Smooth muscle cell (in vitro differentiated cells): Measurements from ENCODE around the gene TIMM23B. TPM values are rescaled to one million over a fixed set of nuclear protein-coding genes. Genes with fewer than 3 reads are reported as not detected.
"Not testable (repeated sequence)": the region's sequence is repeated elsewhere in the genome, so short reads cannot be mapped to it uniquely, and the experiment has no call there.

Source experiments
- DNase-seq: peaks from one replicate; lab custom pipeline; 2025; ENCODE audit not compliant: unreplicated experiment; lab: John Stamatoyannopoulos, UW
- H2AFZ ChIP-seq: fragments of 200-600 bp; sonication (generic); 2 replicates; pipeline ENCODE4 v1.6.0; 2016; ENCODE audit warnings: antibody characterized with exemption, low read depth, mild to moderate bottlenecking
- H3F3A ChIP-seq: fragments of 200-600 bp; sonication (generic); 2 replicates; pipeline ENCODE4 v1.6.0; 2017; ENCODE audit warnings: antibody characterized with exemption, low read depth
- H3K27ac ChIP-seq: fragments of 200-600 bp; sonication (generic); 2 replicates; pipeline ENCODE4 v1.5.1; 2016; ENCODE audit warnings: low read depth, mild to moderate bottlenecking
- H3K27me3 ChIP-seq: fragments of 200-600 bp; sonication (generic); 2 replicates; pipeline ENCODE4 v1.6.1; 2016; ENCODE audit warnings: low read depth, mild to moderate bottlenecking
- H3K36me3 ChIP-seq: fragments of 200-600 bp; sonication (generic); 2 replicates; pipeline ENCODE4 v1.5.1; 2016; ENCODE audit warnings: low read depth
- H3K4me1 ChIP-seq: fragments of 200-600 bp; sonication (generic); 2 replicates; pipeline ENCODE4 v1.5.1; 2016; ENCODE audit warnings: low read depth
- H3K4me2 ChIP-seq: fragments of 200-600 bp; sonication (generic); 2 replicates; pipeline ENCODE4 v1.6.0; 2016; ENCODE audit warnings: mild to moderate bottlenecking
- H3K4me3 ChIP-seq: fragments of 200-600 bp; sonication (generic); 2 replicates; pipeline ENCODE4 v1.5.1; 2016; ENCODE audit warnings: mild to moderate bottlenecking
- H3K79me2 ChIP-seq: fragments of 200-600 bp; sonication (generic); 2 replicates; pipeline ENCODE4 v1.6.0; 2016; ENCODE audit warnings: low read depth, mild to moderate bottlenecking
- H3K9ac ChIP-seq: fragments of 200-600 bp; sonication (generic); 2 replicates; pipeline ENCODE4 v1.6.0; 2016; ENCODE audit warnings: low read depth
- H3K9me3 ChIP-seq: fragments of 200-600 bp; sonication (generic); replicated peaks from 2 replicates; pipeline ENCODE4 v1.5.1; 2016; ENCODE audit warnings: low read depth
- H4K20me1 ChIP-seq: fragments of 200-600 bp; sonication (generic); 2 replicates; pipeline ENCODE4 v1.6.0; 2016; ENCODE audit warnings: low read depth
- CTCF ChIP-seq: fragments of 200-600 bp; sonication (generic); IDR thresholded peaks from 2 replicates; pipeline ENCODE4 v1.5.1; 2017; ENCODE audit warnings: borderline replicate concordance, mild to moderate bottlenecking, antibody characterized with exemption; ENCODE audit not compliant: insufficient read depth, poor library complexity, severe bottlenecking
- WGBS: methylation state at CpG from one replicate; pipeline ENCODE4 v1.1.7; 2016; ENCODE audit warnings: low lambda C conversion rate; 5-methylcytosine and 5-hydroxymethylcytosine counted together
- polyA plus RNA-seq: library from polyadenylated mRNA; unstranded; fragments of >200 nt; fragmentation: Nextera tagmentation; extraction: Ambion mirVana; gene quantifications from 2 replicates; pipeline ENCODE4 v1.2.1, GENCODE V29; 2016
- total RNA-seq: library from RNA; depleted of rRNA; stranded (reverse); fragments of >200 nt; gene quantifications from 2 replicates; pipeline ENCODE4 v1.2.3, GENCODE V29; 2014

TIMM23B gene
- total and polyA plus RNA-seq, 2 experiments from 2014 or later = 9.5 to 13.7 TPM

- H3K4me2 ChIP-seq, H4K20me1 ChIP-seq, H3K79me2 ChIP-seq, H3F3A ChIP-seq, H3K27me3 ChIP-seq, H3K4me1 ChIP-seq, H2AFZ ChIP-seq, H3K36me3 ChIP-seq, H3K27ac ChIP-seq, H3K9me3 ChIP-seq, H3K9ac ChIP-seq, H3K4me3 ChIP-seq, DNase-seq: not testable (repeated sequence)
- 94% methylated on average over 8 of the region's 9 CpGs for WGBS
Observed at GRCh38 chr10:50015596-50016220, 73.9 kb downstream of the TIMM23B start.

- not testable (repeated sequence) for H4K20me1 ChIP-seq, H3K27ac ChIP-seq, H3K9ac ChIP-seq, DNase-seq, H3K4me2 ChIP-seq, H3K9me3 ChIP-seq, H3K4me3 ChIP-seq, H3K79me2 ChIP-seq, H3F3A ChIP-seq, H2AFZ ChIP-seq, H3K36me3 ChIP-seq, H3K27me3 ChIP-seq, H3K4me1 ChIP-seq
- 84% methylated on average over 5 of the region's 5 CpGs for WGBS
Observed at GRCh38 chr10:50016926-50017325, 75.1 kb downstream of the TIMM23B start.

- not testable (repeated sequence) for H3K4me2 ChIP-seq, H3K79me2 ChIP-seq, H3K9ac ChIP-seq, H3F3A ChIP-seq, H3K9me3 ChIP-seq, H3K27ac ChIP-seq, H3K4me3 ChIP-seq, H4K20me1 ChIP-seq, H2AFZ ChIP-seq, H3K36me3 ChIP-seq, H3K4me1 ChIP-seq, H3K27me3 ChIP-seq, DNase-seq
- WGBS = 86% methylated on average over 5 of the region's 5 CpGs
Observed at GRCh38 chr10:50017646-50018045, 75.8 kb downstream of the TIMM23B start.

- not testable (repeated sequence) for H3K4me2 ChIP-seq, DNase-seq, H3K27ac ChIP-seq, H3K9ac ChIP-seq, H3K79me2 ChIP-seq, H3K9me3 ChIP-seq, H4K20me1 ChIP-seq, H3K4me3 ChIP-seq, H3K36me3 ChIP-seq, H3F3A ChIP-seq, H3K27me3 ChIP-seq, H2AFZ ChIP-seq, H3K4me1 ChIP-seq
- WGBS = 100% methylated on average over 3 of the region's 3 CpGs
Observed at GRCh38 chr10:50019279-50019678, 77.4 kb downstream of the TIMM23B start.

- H4K20me1 ChIP-seq, H3K79me2 ChIP-seq, H3K4me3 ChIP-seq, H3K27ac ChIP-seq, H3K9ac ChIP-seq, DNase-seq, H3K4me2 ChIP-seq, H3K4me1 ChIP-seq, H3K36me3 ChIP-seq, H3K27me3 ChIP-seq, H2AFZ ChIP-seq, H3F3A ChIP-seq, H3K9me3 ChIP-seq: not testable (repeated sequence)
- 84% methylated on average over 12 of the region's 13 CpGs for WGBS
Observed at GRCh38 chr10:50020451-50021024, 78.7 kb downstream of the TIMM23B start.

- H3K4me1 ChIP-seq = no peaks in the 10 kb centered on the region
- TF ChIP-seq CTCF = no peak
- H3K4me2 ChIP-seq = no peak overlapping the region
- H3K36me3 ChIP-seq = no peaks in the 10 kb centered on the region
- no peaks in the 10 kb centered on the region for H3K27me3 ChIP-seq
- H4K20me1 ChIP-seq = no peaks in the 10 kb centered on the region
- H3F3A ChIP-seq = no peaks in the 10 kb centered on the region
- H2AFZ ChIP-seq = no peak overlapping the region
- no peak overlapping the region for H3K4me3 ChIP-seq
- no peaks in the 10 kb centered on the region for H3K9me3 ChIP-seq
- no peak for DNase-seq
- H3K27ac ChIP-seq = no peak overlapping the region
- 91% methylated on average over 3 of the region's 3 CpGs for WGBS
- no peak overlapping the region for H3K9ac ChIP-seq
- H3K79me2 ChIP-seq = no peaks in the 10 kb centered on the region
Observed at GRCh38 chr10:50021646-50022045, 79.8 kb downstream of the TIMM23B start.
